Measurements from ENCODE around the gene PDE6G.

GRCh38 chr17:81683584-81684441 is 27.5 kb upstream of the PDE6G start, which contains the start of the genes ARL16 and HGS:
- TF ChIP-seq EZH2 (IDR thresholded peaks at IDR 0.05; ENCODE audit: borderline replicate concordance) (no peak), CTCF (IDR thresholded peaks at IDR 0.05; ENCODE audit: poor library complexity) (no peak)

All from hepatocyte (in vitro differentiated cells).